ENCODE measurements around the gene MGAM2.

The MGAM2 gene

DNA sequence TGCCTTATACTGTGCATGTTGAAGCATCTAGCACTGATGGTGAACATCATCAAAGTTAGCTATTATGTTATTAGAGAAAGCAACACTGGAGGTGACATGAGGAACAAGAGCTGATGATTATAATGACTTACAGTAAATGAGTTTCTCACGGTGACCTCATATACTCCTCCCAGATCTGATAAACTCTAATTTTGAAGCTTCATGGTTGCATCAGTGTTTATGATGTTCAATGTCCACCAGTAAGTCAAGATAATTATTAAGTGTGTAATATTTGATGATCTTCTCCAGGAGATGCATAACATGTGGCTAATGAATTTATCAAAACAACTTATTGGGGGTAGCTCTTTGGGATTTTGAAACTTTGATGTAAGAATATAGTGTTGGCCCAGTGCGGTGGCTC lies 27.5 kb downstream of the MGAM2 start:
- TF ChIP-seq, protein P1, sequence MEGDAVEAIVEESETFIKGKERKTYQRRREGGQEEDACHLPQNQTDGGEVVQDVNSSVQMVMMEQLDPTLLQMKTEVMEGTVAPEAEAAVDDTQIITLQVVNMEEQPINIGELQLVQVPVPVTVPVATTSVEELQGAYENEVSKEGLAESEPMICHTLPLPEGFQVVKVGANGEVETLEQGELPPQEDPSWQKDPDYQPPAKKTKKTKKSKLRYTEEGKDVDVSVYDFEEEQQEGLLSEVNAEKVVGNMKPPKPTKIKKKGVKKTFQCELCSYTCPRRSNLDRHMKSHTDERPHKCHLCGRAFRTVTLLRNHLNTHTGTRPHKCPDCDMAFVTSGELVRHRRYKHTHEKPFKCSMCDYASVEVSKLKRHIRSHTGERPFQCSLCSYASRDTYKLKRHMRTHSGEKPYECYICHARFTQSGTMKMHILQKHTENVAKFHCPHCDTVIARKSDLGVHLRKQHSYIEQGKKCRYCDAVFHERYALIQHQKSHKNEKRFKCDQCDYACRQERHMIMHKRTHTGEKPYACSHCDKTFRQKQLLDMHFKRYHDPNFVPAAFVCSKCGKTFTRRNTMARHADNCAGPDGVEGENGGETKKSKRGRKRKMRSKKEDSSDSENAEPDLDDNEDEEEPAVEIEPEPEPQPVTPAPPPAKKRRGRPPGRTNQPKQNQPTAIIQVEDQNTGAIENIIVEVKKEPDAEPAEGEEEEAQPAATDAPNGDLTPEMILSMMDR (conservative IDR thresholded peaks at IDR 0.05): no peak
- H3K27ac ChIP-seq: no peak overlapping the region

DNA sequence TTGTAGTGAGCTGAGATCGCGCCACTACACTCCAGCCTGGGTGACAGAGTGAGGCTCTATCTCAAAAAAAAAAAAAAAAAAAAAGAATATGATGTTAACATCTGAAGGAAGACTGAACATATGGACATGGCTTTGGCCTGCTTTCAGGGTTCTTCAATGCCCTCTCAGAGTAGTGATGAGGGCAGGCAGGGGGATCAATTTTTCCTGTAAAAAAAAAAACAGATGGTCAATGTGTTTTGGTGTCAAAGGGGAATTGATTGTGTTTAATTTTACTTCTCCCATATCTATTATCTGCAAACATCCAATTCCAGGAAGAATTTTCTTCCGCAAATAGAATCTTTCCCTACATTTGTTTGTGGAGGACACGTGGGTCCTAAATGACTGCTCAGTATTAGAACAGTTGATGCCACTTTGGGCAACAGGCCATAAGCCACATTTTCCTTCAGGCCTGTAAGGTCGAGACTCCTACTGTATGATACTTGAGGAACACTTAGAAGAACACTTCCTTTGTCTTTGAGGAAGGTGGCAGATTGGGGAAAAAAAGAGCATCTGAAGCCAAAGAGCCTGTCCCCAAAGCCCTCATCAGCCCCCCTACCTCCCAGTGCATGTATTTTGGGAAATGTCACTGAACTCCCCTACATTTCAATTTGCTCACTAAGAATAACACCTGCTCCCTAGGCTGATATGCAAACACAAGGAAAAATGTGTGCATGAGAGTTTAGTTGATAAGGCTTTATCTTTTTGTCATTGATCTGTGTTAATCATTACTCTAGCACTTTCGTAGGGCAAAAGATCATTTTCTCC lies 28.3 kb downstream of the MGAM2 start:
- TF ChIP-seq, protein P1 (conservative IDR thresholded peaks at IDR 0.05): no peak
- no peak overlapping the region for H3K27ac ChIP-seq

DNA sequence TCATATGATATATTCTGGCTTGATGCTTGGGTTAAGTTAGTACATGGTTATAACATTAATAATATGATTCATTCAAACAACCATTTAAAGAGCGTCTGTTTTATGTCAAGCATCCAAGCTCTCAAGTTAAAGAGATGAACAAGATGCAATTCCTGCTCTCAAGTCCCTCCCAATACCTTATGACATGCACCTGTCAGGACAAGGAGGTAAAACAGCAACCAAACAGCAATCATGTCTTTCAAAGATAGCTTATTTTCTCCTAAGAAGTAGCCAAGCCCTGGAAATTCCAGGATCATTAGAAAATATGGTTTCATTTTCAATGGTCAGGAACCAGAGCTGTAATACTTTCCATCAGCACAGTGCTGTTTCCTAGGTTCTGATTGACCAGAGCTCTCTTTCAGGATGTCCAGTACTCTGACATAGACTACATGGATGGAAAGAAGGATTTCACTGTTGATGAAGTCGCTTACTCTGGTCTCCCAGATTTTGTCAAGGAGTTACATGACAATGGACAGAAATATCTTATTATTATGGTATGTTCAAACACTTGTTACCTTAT lies 29.0 kb downstream of the MGAM2 start:
- TF ChIP-seq, protein P1 (conservative IDR thresholded peaks at IDR 0.05): no peak
- no peak overlapping the region for H3K27ac ChIP-seq

DNA sequence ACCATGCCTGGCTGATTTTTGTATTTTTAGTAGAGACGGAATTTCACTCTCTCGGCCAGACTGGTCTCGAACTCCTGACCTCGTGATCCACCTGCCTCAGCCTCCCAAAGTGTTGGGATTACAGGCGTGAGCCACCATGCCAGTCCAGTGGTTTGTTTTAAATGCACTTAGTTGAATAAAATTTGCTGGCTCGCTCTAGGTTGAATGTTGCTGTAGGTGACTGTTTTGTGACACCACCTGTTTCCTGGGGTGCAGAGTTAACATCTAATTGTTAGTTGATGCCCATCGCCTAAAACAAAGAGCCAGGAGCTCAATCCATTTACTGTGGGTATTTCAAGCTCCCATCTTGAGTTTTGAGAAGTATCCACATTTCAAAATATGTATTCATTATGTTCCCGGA lies 31.2 kb downstream of the MGAM2 start:
- TF ChIP-seq, protein P1 (conservative IDR thresholded peaks at IDR 0.05): no peak
- H3K27ac ChIP-seq: no peak overlapping the region

DNA sequence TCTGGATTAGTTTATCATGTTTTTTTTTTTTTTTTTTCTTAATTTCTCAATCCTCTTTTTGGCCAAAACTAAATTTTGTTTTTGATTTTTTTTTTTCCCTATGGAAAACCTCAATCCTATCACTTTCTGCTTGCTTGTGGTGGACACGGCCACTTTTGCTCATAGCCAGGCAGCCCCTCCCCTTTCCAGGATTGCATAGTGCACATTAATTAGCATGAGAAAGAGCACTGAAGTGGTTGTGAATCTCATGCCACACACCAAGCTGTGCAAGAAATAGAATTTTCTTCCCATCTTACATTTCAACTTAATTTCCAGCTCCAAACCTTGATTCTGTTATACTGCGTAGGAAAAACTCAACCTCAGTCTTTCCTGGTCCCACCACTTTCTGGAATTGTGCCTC lies 34.6 kb downstream of the MGAM2 start:
- H3K27ac ChIP-seq: no peak overlapping the region
- TF ChIP-seq, protein P1 (conservative IDR thresholded peaks at IDR 0.05): no peak

DNA sequence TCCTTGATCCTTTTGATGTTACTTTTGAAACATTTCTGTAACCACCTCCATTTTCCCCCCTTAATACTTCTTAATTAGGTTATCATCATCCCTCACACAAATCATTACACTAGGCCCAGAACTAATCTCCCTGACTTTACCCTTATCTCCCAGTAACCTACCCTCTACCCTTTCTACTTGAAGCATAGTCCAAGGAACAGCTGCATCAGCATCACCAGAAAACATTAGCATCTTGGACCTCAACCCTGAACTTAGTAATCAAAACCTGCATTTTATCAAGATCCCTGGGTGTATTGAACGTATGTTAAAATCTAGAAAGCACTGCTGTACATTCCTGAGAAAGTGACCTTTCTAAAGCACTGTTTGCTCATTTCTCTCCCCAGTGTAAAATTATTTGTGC lies 38.8 kb downstream of the MGAM2 start:
- no peak overlapping the region for H3K27ac ChIP-seq
- TF ChIP-seq, protein P1 (conservative IDR thresholded peaks at IDR 0.05): no peak

DNA sequence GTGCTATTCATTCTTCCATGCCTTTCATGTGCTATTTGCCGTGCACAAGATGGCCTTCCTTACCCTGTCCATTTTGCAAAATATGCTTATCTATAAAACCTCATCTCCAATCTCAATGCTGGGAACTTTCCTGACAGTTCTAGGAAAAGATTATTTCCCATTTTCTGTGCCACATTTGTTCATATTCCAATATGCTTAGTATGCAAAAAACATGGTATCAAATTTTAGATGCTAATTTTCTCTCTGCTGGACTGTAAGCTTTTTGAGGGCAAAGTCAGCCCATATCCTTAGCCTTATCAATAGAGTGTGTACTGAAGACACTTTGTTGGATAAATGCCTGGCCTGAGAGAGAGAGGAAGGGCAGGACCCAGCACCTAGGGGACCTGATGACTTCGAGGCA lies 39.4 kb downstream of the MGAM2 start:
- TF ChIP-seq, protein P1 (conservative IDR thresholded peaks at IDR 0.05): no peak
- no peak overlapping the region for H3K27ac ChIP-seq
